HG03575 (cell line): ENCODE data around the gene ZNF165.
"Not testable (repeated sequence)": the region's sequence is repeated elsewhere in the genome, so short reads cannot be mapped to it uniquely, and the experiment has no call there.

Experiments used
- ATAC-seq: cut with Tn5 transposase; IDR thresholded peaks from one replicate; pipeline ENCODE4 v1.9.1; 2021; ENCODE audit not compliant: unreplicated experiment, insufficient number of reproducible peaks, low FRiP score; ENCODE audit errors: extremely low read depth

The ZNF165 gene

DNA sequence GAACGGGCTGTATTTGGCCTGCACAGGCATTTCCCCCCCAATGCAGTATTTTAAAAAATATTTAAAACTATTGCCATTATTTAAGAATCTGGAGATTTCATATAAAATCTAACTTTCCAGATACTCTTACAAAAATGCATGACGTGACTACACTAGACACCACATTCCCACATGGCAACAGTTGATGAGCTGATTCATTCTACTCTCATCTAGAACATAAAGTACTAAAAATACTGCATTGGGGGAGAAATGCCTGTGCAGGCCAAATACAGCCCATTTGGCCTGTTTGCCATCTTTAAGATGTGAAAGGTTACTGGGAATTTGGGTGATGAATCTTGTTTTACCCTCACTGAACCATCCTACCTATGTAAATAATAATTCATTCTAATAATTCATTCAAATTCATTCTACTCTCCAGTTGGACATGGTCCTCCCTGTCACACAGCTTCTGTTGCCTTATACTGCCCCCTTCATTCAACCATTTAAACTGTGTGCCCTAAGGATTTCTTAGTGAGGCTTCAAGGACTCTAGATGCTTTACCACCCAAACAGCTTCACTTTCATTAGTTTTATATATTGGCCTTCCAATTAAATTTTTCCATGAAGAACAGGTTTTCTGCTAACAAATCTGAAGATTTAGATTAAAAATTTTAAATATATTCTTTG is 37.1 kb downstream of the ZNF165 start:
- ATAC-seq = no peak

DNA sequence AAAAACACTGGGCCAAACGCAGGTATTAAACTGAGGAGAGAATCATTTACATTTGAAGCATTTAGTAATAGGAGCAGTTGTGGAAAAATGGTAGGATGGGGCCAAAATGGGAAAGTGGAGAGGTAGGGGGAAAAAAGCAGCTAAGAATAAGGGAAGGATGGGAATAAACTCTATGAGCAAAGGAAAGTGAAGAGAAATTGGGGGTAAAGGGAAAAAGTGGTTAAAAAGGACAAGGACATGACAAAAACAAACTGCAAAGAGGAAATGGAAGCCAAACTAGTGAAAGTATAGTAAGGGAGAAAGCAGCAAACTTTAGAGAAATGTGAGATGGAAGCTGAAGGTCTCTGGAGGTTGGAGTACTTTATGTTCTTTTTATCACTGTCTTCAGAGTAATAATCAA is 37.8 kb downstream of the ZNF165 start:
- no peak for ATAC-seq

- ATAC-seq = no peak
Observed at GRCh38 chr6:28121876-28122275, 41.5 kb downstream of the ZNF165 start.

DNA sequence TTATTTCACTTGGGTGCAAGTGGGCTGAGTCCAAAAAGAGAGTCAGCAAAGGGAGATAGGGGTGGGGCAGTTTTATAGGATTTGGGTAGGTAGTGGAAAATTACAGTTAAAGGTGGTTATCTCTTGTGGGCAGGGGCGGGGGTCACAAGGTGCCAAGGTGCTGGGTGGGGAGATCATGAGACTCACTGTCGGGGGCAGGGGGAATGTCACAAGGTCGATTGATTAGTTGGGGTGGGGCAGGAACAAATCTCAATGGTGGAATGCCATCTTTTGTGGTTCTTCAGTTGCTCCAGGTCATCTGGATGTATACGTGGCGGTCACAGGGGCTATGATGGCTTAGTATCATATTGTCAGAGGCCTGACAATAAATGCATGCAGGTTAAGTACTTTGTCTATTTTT is 41.9 kb downstream of the ZNF165 start:
- not testable (repeated sequence) for ATAC-seq

DNA sequence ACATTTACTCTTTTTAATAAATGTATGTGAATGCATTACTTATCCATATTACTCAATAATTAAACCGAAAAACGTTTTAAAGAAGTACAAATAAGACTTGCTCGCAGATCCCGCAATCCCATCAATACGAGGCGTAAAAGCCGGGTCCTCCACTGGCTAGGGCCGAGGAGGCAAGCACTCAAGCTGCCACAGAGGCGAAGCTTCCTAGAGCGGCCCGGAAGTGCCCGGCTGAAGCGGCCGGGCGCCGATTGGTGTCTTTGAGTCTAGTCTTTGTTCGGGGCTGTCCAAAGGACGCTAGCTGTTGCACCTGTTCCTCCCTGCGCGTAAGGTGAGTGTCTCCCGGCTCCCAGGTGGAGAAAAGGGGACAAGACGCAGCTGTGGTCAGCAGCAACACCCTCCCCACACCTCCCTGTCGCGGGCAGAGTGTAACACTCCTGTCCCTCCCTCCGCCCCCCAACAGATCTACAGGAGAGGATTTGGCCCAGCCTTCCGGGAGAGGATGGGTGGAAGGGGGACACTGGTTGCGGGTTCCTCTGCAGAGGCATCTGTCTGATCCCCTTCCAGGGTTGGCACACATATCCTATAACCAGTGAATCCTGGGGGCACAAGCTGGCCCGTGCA is 44.1 kb downstream of the ZNF165 start, which contains the start of gene ZSCAN16:
ZSCAN16 (plus strand) TSS at position 260 of the 621 bp plus-strand sequence. CDS start 835 bp downstream, outside the sequence.
- ATAC-seq = no peak

- no peak for ATAC-seq
Observed at GRCh38 chr6:28124971-28125353, 44.6 kb downstream of the ZNF165 start.

DNA sequence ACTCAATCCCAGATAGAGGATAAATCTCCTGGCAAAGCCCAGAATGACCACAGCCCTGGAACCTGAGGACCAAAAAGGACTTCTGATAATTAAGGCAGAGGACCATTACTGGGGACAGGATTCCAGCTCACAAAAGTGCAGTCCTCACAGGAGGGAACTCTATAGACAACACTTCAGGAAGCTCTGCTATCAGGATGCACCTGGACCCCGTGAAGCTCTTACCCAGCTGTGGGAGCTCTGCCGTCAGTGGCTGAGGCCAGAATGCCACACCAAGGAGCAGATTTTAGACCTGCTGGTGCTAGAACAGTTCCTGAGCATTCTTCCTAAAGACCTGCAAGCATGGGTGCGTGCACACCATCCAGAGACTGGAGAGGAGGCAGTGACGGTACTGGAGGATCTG is 45.0 kb downstream of the ZNF165 start:
- no peak for ATAC-seq

DNA sequence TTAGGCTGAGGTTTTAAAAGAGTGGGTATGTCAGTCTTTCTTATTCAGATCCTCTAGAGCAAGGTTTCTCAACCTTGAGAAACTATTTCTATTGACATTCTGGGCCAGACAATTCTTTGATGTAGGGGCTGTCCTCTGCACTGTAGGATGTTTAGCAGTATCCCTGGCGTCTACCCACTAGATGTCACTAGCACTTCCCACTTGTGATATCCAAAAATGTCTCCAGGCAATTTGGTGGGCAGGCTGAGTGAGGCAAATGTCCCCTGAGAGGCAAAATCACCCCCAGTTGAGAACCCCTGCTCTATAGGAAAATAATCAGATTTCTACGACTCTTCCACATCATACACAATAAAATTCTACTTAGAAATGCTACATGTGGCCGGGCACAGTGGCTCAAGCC is 53.6 kb downstream of the ZNF165 start:
- ATAC-seq = no peak

DNA sequence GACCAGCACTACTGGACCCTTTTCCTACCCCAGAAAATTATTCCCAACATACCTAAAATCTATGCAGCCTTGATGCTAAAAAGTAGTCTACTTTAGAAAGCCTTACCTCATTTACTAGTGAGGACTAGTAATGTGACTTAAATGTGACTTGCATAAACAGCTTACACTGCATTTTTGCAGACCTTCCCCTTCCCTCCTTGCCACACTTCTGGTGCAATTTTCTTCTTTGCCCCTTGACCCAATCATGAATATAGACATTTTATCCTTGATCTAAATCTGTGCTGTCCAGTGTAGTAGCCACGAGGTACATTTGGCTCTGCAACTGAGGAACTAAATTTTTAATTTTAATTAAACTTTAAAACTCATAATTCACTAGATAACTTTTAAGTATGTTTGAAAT is 54.3 kb downstream of the ZNF165 start:
- no peak for ATAC-seq

GRCh38 chr6:28135393-28135792 is 55.0 kb downstream of the ZNF165 start:
- ATAC-seq = no peak

GRCh38 chr6:28136585-28137504 is 56.5 kb downstream of the ZNF165 start:
- no peak for ATAC-seq

DNA sequence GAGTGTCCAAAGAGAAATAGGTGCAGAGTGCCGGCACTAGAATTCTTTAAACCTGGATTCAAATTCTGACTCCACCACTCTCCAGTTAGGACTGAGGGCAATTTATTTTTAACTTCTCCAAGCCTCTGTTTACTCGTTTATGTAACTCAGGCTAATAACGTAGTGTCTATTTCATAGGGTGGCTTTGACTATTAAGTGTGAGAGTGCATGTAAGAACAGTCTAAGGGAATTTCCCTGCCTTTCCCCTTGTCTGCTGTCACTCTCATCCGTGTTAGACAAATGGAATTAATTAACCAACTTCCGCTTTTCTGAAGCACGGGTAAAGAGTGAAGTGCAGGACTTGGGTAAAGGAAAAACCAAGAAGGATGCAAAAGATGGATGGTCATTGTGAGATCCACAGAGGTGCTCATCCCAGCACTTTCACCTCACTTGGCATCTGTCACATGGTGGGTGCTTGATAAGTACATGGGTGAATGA is 57.2 kb downstream of the ZNF165 start:
- ATAC-seq = no peak
